Fibroblast of villous mesenchyme (primary cell): ENCODE measurements around the gene PEPD. TPM values are rescaled to one million over a fixed set of nuclear protein-coding genes. Genes with fewer than 3 reads are reported as not detected.

Source experiments
- DNase-seq: peaks from one replicate; pipeline ENCODE4 v3.0.0-alpha.2; 2010; ENCODE audit warnings: low read depth
- H3K4me3 ChIP-seq: 2 replicates; pipeline ENCODE4 v1.5.1; 2011; ENCODE audit warnings: low read depth, mild to moderate bottlenecking, low read length
- CTCF ChIP-seq: IDR thresholded peaks from 2 replicates; pipeline ENCODE4 v1.5.1; 2012; ENCODE audit warnings: low read depth, mild to moderate bottlenecking, low read length; ENCODE audit not compliant: insufficient read depth
- total RNA-seq: library from RNA; depleted of rRNA; stranded (reverse); fragments of >200 nt; gene quantifications from 2 replicates; pipeline ENCODE4 v1.2.3, GENCODE V29; 2012

Gene PEPD
- total RNA-seq, 1 donor: 66.1 TPM

- no peak overlapping the region for H3K4me3 ChIP-seq
- no peak for DNase-seq
- no peak for TF ChIP-seq CTCF
Observed at GRCh38 chr19:33456076-33456844, 65.3 kb downstream of the PEPD start.

GRCh38 chr19:33453265-33453664 lies 68.3 kb downstream of the PEPD start:
- no peak for DNase-seq
- no peak overlapping the region for H3K4me3 ChIP-seq
- TF ChIP-seq CTCF: no peak

- H3K4me3 ChIP-seq: no peak overlapping the region
- TF ChIP-seq CTCF: no peak
Observed at GRCh38 chr19:33450689-33451088, 70.9 kb downstream of the PEPD start.

GRCh38 chr19:33449799-33450198 lies 71.8 kb downstream of the PEPD start:
- no peak for TF ChIP-seq CTCF
- no peak overlapping the region for H3K4me3 ChIP-seq
- DNase-seq: no peak

More at GRCh38 chr19:33450689-33451088, 70.9 kb downstream of the PEPD start:
- DNase-seq: no peak

- no peak for DNase-seq
Observed at GRCh38 chr19:33448159-33448516, 73.5 kb downstream of the PEPD start.

GRCh38 chr19:33447336-33448158 lies 74.0 kb downstream of the PEPD start:
- TF ChIP-seq CTCF: no peak

More at GRCh38 chr19:33448159-33448516, 73.5 kb downstream of the PEPD start:
- no peak overlapping the region for H3K4me3 ChIP-seq
- no peak for TF ChIP-seq CTCF

More at GRCh38 chr19:33447336-33448158, 74.0 kb downstream of the PEPD start:
- no peak overlapping the region for H3K4me3 ChIP-seq
- no peak for DNase-seq
